PC-3 (cell line): ENCODE measurements around the gene CSMD2. TPM values are rescaled to one million over a fixed set of nuclear protein-coding genes. Genes with fewer than 3 reads are reported as not detected.
A peak's percentile ranks its signal among the peaks of the same experiment; 100 is the strongest.

Source experiments
- ATAC-seq: fragments of 200-7000 bp; cut with Tn5 transposase; 2 replicates; pipeline ENCODE4 v1.9.1; 2020; ENCODE audit warnings: mild to moderate bottlenecking, moderate library complexity
- BruUV-seq: library from RNA; stranded (reverse); fragments of 400-500 nt; replicated peaks from 2 replicates; lab custom pipeline; 2021; lab: Mats Ljungman, UMichigan
- CTCF ChIA-PET: fragments of 300-600 bp; sonication (Branson Sonifier 250); formaldehyde crosslinking; loops from one replicate; lab custom pipeline; 2022; ENCODE audit warnings: antibody characterized with exemption; lab: Charles Lee
- POLR2A ChIA-PET: fragments of 300-600 bp; sonication (Branson Sonifier 250); formaldehyde crosslinking; loops from one replicate; lab custom pipeline; 2022; ENCODE audit warnings: antibody characterized with exemption; ENCODE audit not compliant: unreplicated experiment; lab: Charles Lee
- DNase-seq: peaks from one replicate; pipeline ENCODE4 v3.0.0-alpha.2; 2015
- H2AFZ ChIP-seq: fragments of 300-600 bp; sonication (generic); 2 replicates; pipeline ENCODE4 v1.6.0; 2016; ENCODE audit warnings: antibody characterized with exemption, low read length
- H3F3A ChIP-seq: fragments of 300-600 bp; sonication (generic); one replicate; pipeline ENCODE4 v1.6.0; 2017; ENCODE audit warnings: antibody characterized with exemption, low read length, control low read depth, mild to moderate bottlenecking; ENCODE audit not compliant: unreplicated experiment
- H3K27ac ChIP-seq: fragments of 300-600 bp; sonication (generic); 2 replicates; pipeline ENCODE4 v1.5.1; 2016; ENCODE audit warnings: mild to moderate bottlenecking, low read length
- H3K27me3 ChIP-seq: fragments of 300-600 bp; sonication (generic); 2 replicates; pipeline ENCODE4 v1.6.1; 2016; ENCODE audit warnings: low read length, mixed read lengths
- H3K36me3 ChIP-seq: fragments of 300-600 bp; sonication (generic); 2 replicates; pipeline ENCODE4 v1.6.1; 2016; ENCODE audit warnings: low read depth, mixed run types, low read length, mixed read lengths
- H3K4me1 ChIP-seq: fragments of 300-600 bp; sonication (generic); 2 replicates; pipeline ENCODE4 v1.5.1; 2016; ENCODE audit warnings: low read length; ENCODE audit not compliant: insufficient read depth
- H3K4me2 ChIP-seq: fragments of 300-600 bp; sonication (generic); 2 replicates; pipeline ENCODE4 v1.6.0; 2016; ENCODE audit warnings: low read length
- H3K4me3 ChIP-seq: fragments of 300-600 bp; sonication (generic); 2 replicates; pipeline ENCODE4 v1.5.1; 2016; ENCODE audit warnings: mild to moderate bottlenecking, low read length, mixed read lengths
- H3K79me2 ChIP-seq: fragments of 300-600 bp; sonication (generic); 2 replicates; pipeline ENCODE4 v1.6.1; 2017; ENCODE audit warnings: low read length, mixed read lengths
- H3K9ac ChIP-seq: fragments of 300-600 bp; sonication (generic); 2 replicates; pipeline ENCODE4 v1.6.0; 2016; ENCODE audit warnings: mild to moderate bottlenecking, low read length
- H3K9me2 ChIP-seq: fragments of 300-600 bp; sonication (generic); replicated peaks from 2 replicates; pipeline ENCODE4 v1.6.1; 2016; ENCODE audit warnings: mixed run types, low read length, mixed read lengths
- H3K9me3 ChIP-seq: fragments of 300-600 bp; sonication (generic); 2 replicates; pipeline ENCODE4 v1.6.1; 2016; ENCODE audit warnings: low read length, mixed read lengths
- H4K20me1 ChIP-seq: fragments of 300-600 bp; sonication (generic); 2 replicates; pipeline ENCODE4 v1.6.1; 2016; ENCODE audit warnings: low read length, mixed read lengths
- CTCF ChIP-seq: fragments of 300-600 bp; sonication (generic); conservative IDR thresholded peaks from 2 replicates; pipeline ENCODE4 v1.5.1; 2017; ENCODE audit warnings: antibody characterized with exemption, low read depth, mild to moderate bottlenecking, low read length
- EZH2 ChIP-seq: fragments of 300-600 bp; sonication (generic); IDR thresholded peaks from one replicate; pipeline ENCODE4 v1.6.1; 2017; ENCODE audit warnings: antibody characterized with exemption, mild to moderate bottlenecking, low read length; ENCODE audit not compliant: unreplicated experiment
- EZH2phosphoT487 ChIP-seq: fragments of 300-600 bp; sonication (generic); IDR thresholded peaks from 2 replicates; pipeline ENCODE4 v1.6.1; 2018; ENCODE audit warnings: mild to moderate bottlenecking, antibody characterized with exemption, low read length, borderline replicate concordance
- intact Hi-C: fragments of 100-400 bp; cut with micrococcal nuclease; formaldehyde crosslinking; loops from 2 replicates; pipeline ENCODE4 v1.9.0; 2023
- total RNA-seq: library from RNA; depleted of rRNA; stranded (reverse); fragments of >200 nt; gene quantifications from 2 replicates; pipeline ENCODE4 v1.2.3, GENCODE V29; 2014

CSMD2 gene
- total RNA-seq, 1 experiment from 2014 or later: not detected

- Histone ChIP-seq H3K79me2 (no peaks in the 10 kb centered on the region), H3K4me2 (no peak overlapping the region), H3K4me1 (no peaks in the 10 kb centered on the region), H3K27ac (no peak overlapping the region), H3K9me2 (no peaks in the 10 kb centered on the region), H2AFZ (no peak overlapping the region), H3K9ac (no peak overlapping the region), H3K27me3 (peaks cover 74% of the 10 kb centered on the region), H3K4me3 (no peak overlapping the region), H3K9me3 (no peaks in the 10 kb centered on the region), H3F3A (no peaks in the 10 kb centered on the region), H4K20me1 (no peaks in the 10 kb centered on the region), H3K36me3 (no peaks in the 10 kb centered on the region)
- ATAC-seq (peak; percentile 45; the same call in 1 of the 2 replicates), DNase-seq (peak; percentile 12)
- CTCF ChIA-PET: no interaction called here
- POLR2A ChIA-PET: no interaction called here
- intact Hi-C loops: no loop called here
- no peak for TF ChIP-seq EZH2phosphoT487
- no peak for TF ChIP-seq CTCF
- no peak for TF ChIP-seq EZH2
- no TSS peak for BruUV-seq
Observed at GRCh38 chr1:33660244-33660643, 504.8 kb downstream of the CSMD2 start.

GRCh38 chr1:33659641-33660040 is 505.4 kb downstream of the CSMD2 start:
- H3K9me2 ChIP-seq: no peaks in the 10 kb centered on the region
- POLR2A ChIA-PET: no interaction called here
- H3K4me1 ChIP-seq: no peaks in the 10 kb centered on the region
- H3K9ac ChIP-seq: no peak overlapping the region
- intact Hi-C loops: no loop called here
- no peaks in the 10 kb centered on the region for H4K20me1 ChIP-seq
- no peak overlapping the region for H3K27ac ChIP-seq
- no peak overlapping the region for H2AFZ ChIP-seq
- H3K27me3 ChIP-seq: peaks cover 77% of the 10 kb centered on the region
- H3K9me3 ChIP-seq: no peaks in the 10 kb centered on the region
- TF ChIP-seq EZH2phosphoT487 (no peak), CTCF (no peak), EZH2 (no peak)
- BruUV-seq: no TSS peak
- ATAC-seq (no peak), DNase-seq (no peak)
- H3K79me2 ChIP-seq: no peaks in the 10 kb centered on the region
- H3K4me3 ChIP-seq: no peak overlapping the region
- H3K36me3 ChIP-seq: no peaks in the 10 kb centered on the region
- no peaks in the 10 kb centered on the region for H3F3A ChIP-seq
- H3K4me2 ChIP-seq: no peak overlapping the region
- CTCF ChIA-PET: no interaction called here

- H3K27ac ChIP-seq: no peak overlapping the region
- ATAC-seq (no peak), DNase-seq (no peak)
- TF ChIP-seq EZH2: no peak
- TF ChIP-seq EZH2phosphoT487: no peak
- no peak for TF ChIP-seq CTCF
- H3K9ac ChIP-seq: no peak overlapping the region
- H4K20me1 ChIP-seq: no peaks in the 10 kb centered on the region
- peaks cover 66% of the 10 kb centered on the region for H3K27me3 ChIP-seq
- H3F3A ChIP-seq: no peaks in the 10 kb centered on the region
- H3K4me2 ChIP-seq: no peak overlapping the region
- H3K4me3 ChIP-seq: no peak overlapping the region
- no peaks in the 10 kb centered on the region for H3K9me3 ChIP-seq
- H3K36me3 ChIP-seq: no peaks in the 10 kb centered on the region
- ChIA-PET POLR2A (no interaction called here), CTCF (no interaction called here)
- no peaks in the 10 kb centered on the region for H3K79me2 ChIP-seq
- H3K4me1 ChIP-seq: no peaks in the 10 kb centered on the region
- H2AFZ ChIP-seq: no peak overlapping the region
- BruUV-seq: no TSS peak
- H3K9me2 ChIP-seq: no peaks in the 10 kb centered on the region
- intact Hi-C loops: no loop called here
Observed at GRCh38 chr1:33657833-33658232, 507.2 kb downstream of the CSMD2 start.
